Right lobe of liver (tissue), 6 donors: ENCODE measurements around the gene TRNT1. TPM values are rescaled to one million over a fixed set of nuclear protein-coding genes. Genes with fewer than 3 reads are reported as not detected.

ENCODE experiments used
- ATAC-seq, 4 donors: fragments of 200-7000 bp; cut with Tn5 transposase; one replicate each; pipeline ENCODE4 v1.9.1; 2020; ENCODE audit warnings: mild to moderate bottlenecking in 4 of 4, moderate library complexity in 4 of 4
- DNase-seq, 3 donors: peaks; one replicate each; pipeline ENCODE4 v3.0.0-alpha.2; 2020
- H3K27ac ChIP-seq, 3 donors: fragments of 200-600 bp; one replicate each; pipeline ENCODE4 v1.8.0; 2022
- H3K27me3 ChIP-seq, 2 donors: fragments of 200-600 bp; one replicate each; pipeline ENCODE4 v1.8.0; 2022
- H3K36me3 ChIP-seq, 4 donors: fragments of 200-600 bp; sonication (generic) in 1 of 4; one replicate each; pipeline versions ENCODE4 v1.5.1 to v1.8.0; 2017 to 2022; ENCODE audit warnings: control low read depth in 1 of 4
- H3K4me1 ChIP-seq, 4 donors: fragments of 200-600 bp; sonication (generic) in 1 of 4; one replicate each; pipeline versions ENCODE4 v1.5.1 to v1.8.0; 2017 to 2022; ENCODE audit warnings: control low read depth in 1 of 4
- H3K4me3 ChIP-seq, 3 donors: fragments of 200-600 bp; one replicate each; pipeline ENCODE4 v1.8.0; 2022
- H3K9me3 ChIP-seq, 4 donors: fragments of 200-600 bp; sonication (generic) in 1 of 4; one replicate each; pipeline versions ENCODE4 v1.5.1 to v1.8.0; 2017 to 2022; ENCODE audit warnings: control low read depth in 1 of 4
- POLR2A ChIP-seq: fragments of 450-650 bp; IDR thresholded peaks from one replicate; pipeline ENCODE4 v1.6.1; 2017; ENCODE audit warnings: antibody characterized with exemption, mild to moderate bottlenecking
- WGBS: methylation state at CpG from one replicate; pipeline ENCODE4 v1.1.6; 2018; ENCODE audit warnings: low coverage, low lambda C conversion rate; ENCODE audit not compliant: insufficient coverage; ENCODE audit errors: missing lambda C conversion rate; 5-methylcytosine and 5-hydroxymethylcytosine counted together
- intact Hi-C, 2 donors: fragments of 100-400 bp; cut with DNase I; formaldehyde crosslinking; loops; one replicate each; pipeline versions ENCODE4 v1.11.2 to v1.14.1; 2022
- total RNA-seq, 6 experiments: library from RNA; depleted of rRNA in 2 of 6; stranded (reverse); fragments of >200 nt in 2 of 6; fragmentation: NEBNext Ultra II Directional in 3 of 6; extraction: Animal tissue kit (Norgen Biotek cat#: 25700) in 3 of 6; gene quantifications; one replicate each; pipeline versions ENCODE4 v1.1.0 to v1.2.4, GENCODE V29; 2016 to 2023
- TF ChIP-seq, protein P1 (sequence below), 4 donors: fragments of 200-600 bp in 3 of 4; fragments of 450-650 bp in 1 of 4; IDR thresholded peaks; one replicate each; pipeline versions ENCODE4 v1.5.1 to v1.8.0; 2016 to 2022; ENCODE audit warnings: antibody characterized with exemption in 4 of 4, mild to moderate bottlenecking in 2 of 4
- donor health status: DM: no; HTN: yes; CAD: no.
- donor health status: DM: no; HTN: no; CAD: no.
- donor health status: DM: no; HTN: no; CAD: no.
- donor health status: DM: no; HTN: yes; CAD: no.
- donor health status: DM: no; HTN: yes; CAD: no.

Gene TRNT1
- total RNA-seq, 6 experiments from 2014 or later: 7.4 to 11.8 (median 9.1) TPM

- H3K9me3 ChIP-seq: no peaks in the 10 kb centered on the region
- intact Hi-C loops: no loop called here
- 28% methylated on average over 11 of the region's 11 CpGs for WGBS
- H3K4me1 ChIP-seq: no peaks in the 10 kb centered on the region
- no peaks in the 10 kb centered on the region for H3K27me3 ChIP-seq
- no peak for TF ChIP-seq POLR2A
- TF ChIP-seq, protein P1, sequence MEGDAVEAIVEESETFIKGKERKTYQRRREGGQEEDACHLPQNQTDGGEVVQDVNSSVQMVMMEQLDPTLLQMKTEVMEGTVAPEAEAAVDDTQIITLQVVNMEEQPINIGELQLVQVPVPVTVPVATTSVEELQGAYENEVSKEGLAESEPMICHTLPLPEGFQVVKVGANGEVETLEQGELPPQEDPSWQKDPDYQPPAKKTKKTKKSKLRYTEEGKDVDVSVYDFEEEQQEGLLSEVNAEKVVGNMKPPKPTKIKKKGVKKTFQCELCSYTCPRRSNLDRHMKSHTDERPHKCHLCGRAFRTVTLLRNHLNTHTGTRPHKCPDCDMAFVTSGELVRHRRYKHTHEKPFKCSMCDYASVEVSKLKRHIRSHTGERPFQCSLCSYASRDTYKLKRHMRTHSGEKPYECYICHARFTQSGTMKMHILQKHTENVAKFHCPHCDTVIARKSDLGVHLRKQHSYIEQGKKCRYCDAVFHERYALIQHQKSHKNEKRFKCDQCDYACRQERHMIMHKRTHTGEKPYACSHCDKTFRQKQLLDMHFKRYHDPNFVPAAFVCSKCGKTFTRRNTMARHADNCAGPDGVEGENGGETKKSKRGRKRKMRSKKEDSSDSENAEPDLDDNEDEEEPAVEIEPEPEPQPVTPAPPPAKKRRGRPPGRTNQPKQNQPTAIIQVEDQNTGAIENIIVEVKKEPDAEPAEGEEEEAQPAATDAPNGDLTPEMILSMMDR (IDR thresholded peaks at IDR 0.05): no peak
- no peaks in the 10 kb centered on the region for H3K36me3 ChIP-seq
- DNase-seq (no peak), ATAC-seq (no peak)
- no peak overlapping the region for H3K4me3 ChIP-seq
- no peak overlapping the region for H3K27ac ChIP-seq
Measured at GRCh38 chr3:3109407-3110298, 17.1 kb upstream of the TRNT1 start.

DNA sequence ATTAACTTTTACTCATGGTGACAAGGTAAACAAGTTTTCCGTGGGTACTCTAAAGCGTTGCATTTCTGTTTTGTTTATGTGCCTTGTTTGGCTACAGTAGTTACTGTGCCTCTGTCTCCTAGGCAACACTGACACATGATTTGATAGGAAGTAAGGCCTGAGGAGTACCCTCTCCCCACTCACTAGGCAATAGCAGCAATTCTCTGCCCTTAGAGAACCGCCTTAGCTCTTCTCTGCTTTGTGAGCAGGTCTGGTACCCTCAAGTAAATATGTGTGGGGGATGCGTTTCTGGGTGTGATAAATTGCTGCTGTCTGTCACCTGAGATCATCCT is 16.5 kb upstream of the TRNT1 start, which contains the start of gene IL5RA:
IL5RA (minus strand) TSS at position 76 of the 332 bp plus-strand sequence. CDS start 5,390 bp downstream, outside the sequence.
- no peak within 1 kb of the TSS for H3K27ac ChIP-seq
- H3K9me3 ChIP-seq: no peaks in the 10 kb centered on the region
- ATAC-seq: peak in 2 of 4 donors; percentile 21 to 58
- H3K4me3 ChIP-seq: no peak within 1 kb of the TSS
- no peaks in the 10 kb centered on the region for H3K4me1 ChIP-seq
- H3K27me3 ChIP-seq: no peaks in the 10 kb centered on the region
- H3K36me3 ChIP-seq: no peaks in the 10 kb centered on the region
- intact Hi-C loops: no loop called here
- 22% methylated on average over 4 of the region's 4 CpGs for WGBS
- DNase-seq: no peak
- no peak for TF ChIP-seq POLR2A
- TF ChIP-seq, protein P1 (IDR thresholded peaks at IDR 0.05): no peak

DNA sequence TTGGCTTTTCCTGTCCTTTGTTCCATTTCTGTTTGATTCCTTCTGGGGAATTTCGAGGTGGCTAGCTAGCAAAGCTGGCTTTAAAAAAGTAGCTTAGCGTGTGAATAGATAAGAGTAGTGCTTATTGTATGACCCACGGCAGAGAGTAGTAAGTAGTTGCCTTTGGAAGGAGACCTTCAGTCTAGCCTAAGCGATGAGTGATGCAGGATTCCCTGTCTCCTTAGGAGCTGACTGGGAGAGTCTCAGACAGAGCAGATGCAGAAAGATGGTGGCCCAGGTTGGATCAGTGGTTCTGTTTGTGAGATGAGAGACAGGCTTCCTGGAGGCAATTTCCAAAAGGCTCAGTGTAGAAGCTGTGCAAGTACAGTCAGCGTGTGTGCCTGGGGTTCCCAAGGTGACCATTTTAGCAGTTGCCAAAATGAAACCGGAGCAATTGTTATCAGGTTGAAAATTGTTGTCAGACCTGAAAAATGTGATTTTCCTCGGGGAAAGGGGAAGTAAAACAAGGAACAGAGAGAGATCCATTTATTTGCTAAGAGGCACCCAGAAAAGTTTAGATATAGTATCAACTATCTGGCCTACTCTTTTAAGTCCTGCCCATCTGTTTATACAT is 15.9 kb upstream of the TRNT1 start:
- no peak overlapping the region for H3K27ac ChIP-seq
- ATAC-seq: no peak

GRCh38 chr3:3113042-3113709 is 13.6 kb upstream of the TRNT1 start:
- ATAC-seq (no peak), DNase-seq (no peak)
- no peak overlapping the region for H3K27ac ChIP-seq
- H3K27me3 ChIP-seq: no peaks in the 10 kb centered on the region
- H3K36me3 ChIP-seq: no peaks in the 10 kb centered on the region
- intact Hi-C loops: no loop called here
- no peaks in the 10 kb centered on the region for H3K9me3 ChIP-seq
- H3K4me1 ChIP-seq: no peaks in the 10 kb centered on the region
- TF ChIP-seq POLR2A: no peak
- TF ChIP-seq, protein P1 (IDR thresholded peaks at IDR 0.05): no peak
- WGBS: 30% methylated on average over 4 of the region's 4 CpGs
- no peak overlapping the region for H3K4me3 ChIP-seq

More for the DNA sequence above, 15.9 kb upstream of the TRNT1 start:
- intact Hi-C loops: no loop called here
- TF ChIP-seq, protein P1 (IDR thresholded peaks at IDR 0.05): no peak
- no peak for TF ChIP-seq POLR2A
- Histone ChIP-seq H3K4me1 (no peaks in the 10 kb centered on the region), H3K9me3 (no peaks in the 10 kb centered on the region), H3K4me3 (no peak overlapping the region), H3K27me3 (no peaks in the 10 kb centered on the region), H3K36me3 (no peaks in the 10 kb centered on the region)
- no peak for DNase-seq
- WGBS: 56% methylated on average over 7 of the region's 7 CpGs
